Heart left ventricle (tissue), 13 donors: ENCODE data around the gene POLD4.

ENCODE experiments used
- POLR2A ChIP-seq, 2 donors: fragments of 450-650 bp; IDR thresholded peaks; one replicate each; pipeline ENCODE4 v1.6.1; 2017; ENCODE audit warnings: antibody characterized with exemption in 2 of 2, mild to moderate bottlenecking in 2 of 2, moderate library complexity in 2 of 2
- TF ChIP-seq, protein P1 (sequence below), 12 donors: fragments of 200-600 bp; sonication (generic) in 4 of 12; IDR thresholded peaks; one replicate each; pipeline versions ENCODE4 v1.5.0 to v1.8.0; 2018 to 2022; ENCODE audit warnings: antibody characterized with exemption in 12 of 12, mild to moderate bottlenecking in 5 of 12
- donor health status: ischemic (EF 13 %, LVEDD 7.1; RV severe dilation, severe dysfunction).
- donor health status: DM: no; HTN: yes; CAD: no.
- donor health status: DM: no; HTN: no; CAD: no.
- donor health status: ischemic (EF 25% LVEDD 6.9; RV normal size, moderate dysfunction).
- donor health status: ischemic (EF 25% LVEDD 5.7; RV mildly dilated, moderate dysfunction).
- donor health status: ischemic (EF 35%, LVEDD 5.7; RV mildly dilated, moderate dysfunction).
- donor health status: nonischemic (EF 11% LVEDD 7.7; RV severe dilation, severe dysfunction).
- donor health status: DM: yes; HTN: yes; CAD: no.
- donor health status: PGD.
- donor health status: ischemic (EF 29% LVEDD 5.4; RV normal size, mild dysfunction).
- donor health status: nonischemic (EF 23%, LVEDD 6.1; RV moderate dilation, normal function).

DNA sequence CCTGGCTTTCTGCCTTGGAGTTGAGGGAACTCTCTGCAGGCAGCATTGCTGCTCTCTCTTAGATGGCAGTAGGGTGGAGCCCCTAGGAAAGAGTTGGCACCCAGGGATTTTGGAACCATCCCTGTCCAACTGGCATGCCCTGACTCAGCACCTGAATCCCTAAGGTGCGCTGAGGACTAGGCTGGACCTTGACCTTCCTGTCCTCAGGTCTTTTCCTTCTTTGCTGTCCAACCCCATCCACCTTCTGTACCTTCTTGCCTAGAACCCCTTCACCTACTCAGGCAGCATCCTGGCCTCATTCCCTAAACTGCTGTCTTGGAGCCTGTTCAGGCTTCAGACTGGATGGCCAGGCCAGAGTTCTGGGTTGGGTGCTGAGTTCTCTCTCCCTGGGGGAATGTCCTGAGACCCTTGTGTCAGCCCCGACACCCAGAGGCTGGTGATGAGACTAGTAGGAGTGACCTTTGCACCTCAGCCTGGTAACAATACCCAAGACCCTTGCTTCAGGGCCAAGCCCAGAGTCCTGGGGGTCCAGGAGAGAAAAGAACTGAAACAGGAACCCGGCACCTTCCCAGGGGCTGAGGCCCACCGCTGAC is 2.5 kb upstream of the POLD4 start:
- TF ChIP-seq, protein P1, sequence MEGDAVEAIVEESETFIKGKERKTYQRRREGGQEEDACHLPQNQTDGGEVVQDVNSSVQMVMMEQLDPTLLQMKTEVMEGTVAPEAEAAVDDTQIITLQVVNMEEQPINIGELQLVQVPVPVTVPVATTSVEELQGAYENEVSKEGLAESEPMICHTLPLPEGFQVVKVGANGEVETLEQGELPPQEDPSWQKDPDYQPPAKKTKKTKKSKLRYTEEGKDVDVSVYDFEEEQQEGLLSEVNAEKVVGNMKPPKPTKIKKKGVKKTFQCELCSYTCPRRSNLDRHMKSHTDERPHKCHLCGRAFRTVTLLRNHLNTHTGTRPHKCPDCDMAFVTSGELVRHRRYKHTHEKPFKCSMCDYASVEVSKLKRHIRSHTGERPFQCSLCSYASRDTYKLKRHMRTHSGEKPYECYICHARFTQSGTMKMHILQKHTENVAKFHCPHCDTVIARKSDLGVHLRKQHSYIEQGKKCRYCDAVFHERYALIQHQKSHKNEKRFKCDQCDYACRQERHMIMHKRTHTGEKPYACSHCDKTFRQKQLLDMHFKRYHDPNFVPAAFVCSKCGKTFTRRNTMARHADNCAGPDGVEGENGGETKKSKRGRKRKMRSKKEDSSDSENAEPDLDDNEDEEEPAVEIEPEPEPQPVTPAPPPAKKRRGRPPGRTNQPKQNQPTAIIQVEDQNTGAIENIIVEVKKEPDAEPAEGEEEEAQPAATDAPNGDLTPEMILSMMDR (IDR thresholded peaks at IDR 0.05), result no peak
- TF ChIP-seq POLR2A (IDR thresholded peaks at IDR 0.05), result no peak
